ENCODE results near the gene CLDN10. TPM values are rescaled to one million over a fixed set of nuclear protein-coding genes. Genes with fewer than 3 reads are reported as not detected.

CLDN10 gene
- total and polyA plus RNA-seq, 10 donors, result 0.08 to 0.52 (median 0.10) TPM; not detected in 5

- TF ChIP-seq CTCF (IDR thresholded peaks at IDR 0.05 in 8 of 11, conservative IDR thresholded peaks at IDR 0.05 in 3 of 11), result no peak
- no peak for TF ChIP-seq POLR2AphosphoS5 (IDR thresholded peaks at IDR 0.05)
- TF ChIP-seq POLR2A (IDR thresholded peaks at IDR 0.05), result no peak
Observed at GRCh38 chr13:95573221-95573620, 20.7 kb downstream of the CLDN10 start.

GRCh38 chr13:95579303-95579702, 26.8 kb downstream of the CLDN10 start:
- H3K36me3 ChIP-seq, result peaks cover 0 to 2% (median 0%) of the 10 kb centered on the region in 6 donors
- no peaks in the 10 kb centered on the region for H3K4me1 ChIP-seq
- H3K27me3 ChIP-seq (replicated peaks in 1 of 7), result no peaks in the 10 kb centered on the region
- no peak for DNase-seq
- 65 to 85% (median 70%) methylated on average over 3 of the region's 3 CpGs for WGBS, 5 donors
- no peak overlapping the region for H3K4me3 ChIP-seq
- H3K27ac ChIP-seq, result no peak overlapping the region
- TF ChIP-seq POLR2A (IDR thresholded peaks at IDR 0.05) (no peak), CTCF (IDR thresholded peaks at IDR 0.05 in 8 of 11, conservative IDR thresholded peaks at IDR 0.05 in 3 of 11) (no peak), POLR2AphosphoS5 (IDR thresholded peaks at IDR 0.05) (no peak)
- intact Hi-C loops (cut with DNase I; ENCODE audit: low total_unique reads), result no loop called here
- H3K9me3 ChIP-seq, result no peaks in the 10 kb centered on the region

More at GRCh38 chr13:95573221-95573620, 20.7 kb downstream of the CLDN10 start:
- no peak overlapping the region for H3K27ac ChIP-seq
- no peaks in the 10 kb centered on the region for H3K9me3 ChIP-seq
- no peak overlapping the region for H3K4me3 ChIP-seq
- H3K4me1 ChIP-seq, result no peaks in the 10 kb centered on the region
- no peaks in the 10 kb centered on the region for H3K27me3 ChIP-seq (replicated peaks in 1 of 7)
- intact Hi-C loops (cut with DNase I; ENCODE audit: low total_unique reads), result no loop called here
- no peak for DNase-seq
- WGBS, 5 donors, result 83 to 93% (median 89%) methylated on average over 4 of the region's 4 CpGs
- H3K36me3 ChIP-seq, result no peaks in the 10 kb centered on the region

- Histone ChIP-seq H3K4me3 (no peak overlapping the region), H3K9me3 (no peaks in the 10 kb centered on the region), H3K27me3 (replicated peaks in 1 of 7) (no peaks in the 10 kb centered on the region), H3K27ac (no peak overlapping the region), H3K4me1 (no peaks in the 10 kb centered on the region), H3K36me3 (peaks cover 0 to under 1% (median 0%) of the 10 kb centered on the region in 6 donors)
- 92 to 99% (median 97%) methylated on average over 4 of the region's 4 CpGs for WGBS, 5 donors
- TF ChIP-seq CTCF (IDR thresholded peaks at IDR 0.05 in 8 of 11, conservative IDR thresholded peaks at IDR 0.05 in 3 of 11) (no peak), POLR2AphosphoS5 (IDR thresholded peaks at IDR 0.05) (no peak), POLR2A (IDR thresholded peaks at IDR 0.05) (no peak)
- DNase-seq, result no peak
- intact Hi-C loops (cut with DNase I; ENCODE audit: low total_unique reads), result no loop called here
Observed at GRCh38 chr13:95585867-95586266, 33.3 kb downstream of the CLDN10 start.

- H3K4me1 ChIP-seq, result no peaks in the 10 kb centered on the region
- H3K27me3 ChIP-seq (replicated peaks in 1 of 7), result no peaks in the 10 kb centered on the region
- no peak for TF ChIP-seq POLR2AphosphoS5 (IDR thresholded peaks at IDR 0.05)
- no peak for TF ChIP-seq CTCF (IDR thresholded peaks at IDR 0.05 in 8 of 11, conservative IDR thresholded peaks at IDR 0.05 in 3 of 11)
- no peak for TF ChIP-seq POLR2A (IDR thresholded peaks at IDR 0.05)
- intact Hi-C loops (cut with DNase I; ENCODE audit: low total_unique reads), result no loop called here
- no peak overlapping the region for H3K27ac ChIP-seq
- DNase-seq, result no peak
- no peak overlapping the region for H3K4me3 ChIP-seq
- no peaks in the 10 kb centered on the region for H3K9me3 ChIP-seq
- WGBS, 5 donors, result 85 to 89% (median 87%) methylated on average over 3 of the region's 3 CpGs
- H3K36me3 ChIP-seq, result no peaks in the 10 kb centered on the region
Observed at GRCh38 chr13:95588134-95588533, 35.6 kb downstream of the CLDN10 start.
